Heart left ventricle (tissue), 16 donors: ENCODE measurements around the gene TNNC1. TPM values are rescaled to one million over a fixed set of nuclear protein-coding genes. Genes with fewer than 3 reads are reported as not detected.

Experiments
- ATAC-seq, 4 donors: fragments of 200-7000 bp; cut with Tn5 transposase; one replicate each; pipeline ENCODE4 v1.9.1; 2020 to 2022; ENCODE audit warnings: moderate library complexity in 4 of 4, mild to moderate bottlenecking in 3 of 4, moderate number of reproducible peaks in 1 of 4
- DNase-seq, 5 donors: peaks; one replicate each; pipeline ENCODE4 v3.0.0-alpha.2; 2020
- H3K27ac ChIP-seq, 12 donors: fragments of 200-600 bp; sonication (generic) in 4 of 12; one replicate each; pipeline versions ENCODE4 v1.5.0 to v1.8.0; 2016 to 2022; ENCODE audit warnings: mild to moderate bottlenecking in 2 of 12
- H3K27me3 ChIP-seq, 9 donors: fragments of 200-600 bp; sonication (generic) in 2 of 9; one replicate each; pipeline versions ENCODE4 v1.5.1 to v1.8.0; 2016 to 2022; ENCODE audit warnings: mild to moderate bottlenecking in 3 of 9
- H3K36me3 ChIP-seq, 9 donors: fragments of 200-600 bp; sonication (generic) in 2 of 9; one replicate each; pipeline versions ENCODE4 v1.5.0 to v1.8.0; 2018 to 2022; ENCODE audit warnings: mild to moderate bottlenecking in 2 of 9
- H3K4me1 ChIP-seq, 12 donors: fragments of 200-600 bp; sonication (generic) in 4 of 12; one replicate each; pipeline versions ENCODE4 v1.5.0 to v1.8.0; 2016 to 2022; ENCODE audit warnings: mild to moderate bottlenecking in 3 of 12
- H3K4me3 ChIP-seq, 12 donors: fragments of 200-600 bp; sonication (generic) in 4 of 12; one replicate each; pipeline versions ENCODE4 v1.5.0 to v1.8.0; 2017 to 2022; ENCODE audit warnings: mild to moderate bottlenecking in 9 of 12, moderate library complexity in 4 of 12
- H3K9me3 ChIP-seq, 12 donors: fragments of 200-600 bp; sonication (generic) in 4 of 12; one replicate each; pipeline versions ENCODE4 v1.5.0 to v1.8.0; 2016 to 2022; ENCODE audit warnings: mild to moderate bottlenecking in 1 of 12
- CTCF ChIP-seq, 12 donors: fragments of 200-600 bp; sonication (generic) in 4 of 12; IDR thresholded peaks; one replicate each; pipeline versions ENCODE4 v1.5.0 to v1.8.0; 2018 to 2022; ENCODE audit warnings: antibody characterized with exemption in 12 of 12, mild to moderate bottlenecking in 5 of 12
- POLR2A ChIP-seq, 2 donors: fragments of 450-650 bp; IDR thresholded peaks; one replicate each; pipeline ENCODE4 v1.6.1; 2017; ENCODE audit warnings: antibody characterized with exemption in 2 of 2, mild to moderate bottlenecking in 2 of 2, moderate library complexity in 2 of 2
- WGBS, 4 donors: extraction: QIAGEN DNeasy Blood & Tissue Kit in 2 of 4; methylation state at CpG; one replicate each; pipeline versions ENCODE4 v1.1.5 to v1.1.7; 2013 to 2018; 5-methylcytosine and 5-hydroxymethylcytosine counted together
- intact Hi-C, 10 donors: fragments of 100-400 bp; cut with DNase I; formaldehyde crosslinking; loops; one replicate each; pipeline versions ENCODE4 v1.11.1 to v1.14.2; 2022
- polyA plus RNA-seq, 2 donors: library from polyadenylated mRNA; stranded (reverse); fragments of 200-250 nt; gene quantifications; one replicate each; pipeline ENCODE4 v1.2.3, GENCODE V29; 2013
- total RNA-seq, 9 donors: library from RNA; depleted of rRNA in 2 of 9; stranded (reverse); fragments of >200 nt in 2 of 9; fragmentation: NEBNext Ultra II Directional in 3 of 9; extraction: Animal tissue kit (Norgen Biotek cat#: 25700) in 3 of 9; gene quantifications; one replicate each; pipeline versions ENCODE4 v1.1.0 to v1.2.4, GENCODE V29; 2016 to 2023
- donor health status: ischemic (EF 13 %, LVEDD 7.1; RV severe dilation, severe dysfunction).
- donor health status: healthy with polysubstance abuse.
- donor health status: DM: no; HTN: yes; CAD: no.
- donor health status: DM: no; HTN: no; CAD: no.
- donor health status: ischemic (EF 25% LVEDD 6.9; RV normal size, moderate dysfunction).
- donor health status: ischemic (EF 25% LVEDD 5.7; RV mildly dilated, moderate dysfunction).
- donor health status: healthy.
- donor health status: DM: yes; HTN: yes; CAD: no.
- donor health status: ischemic (EF 35%, LVEDD 5.7; RV mildly dilated, moderate dysfunction).
- donor health status: nonischemic (EF 11% LVEDD 7.7; RV severe dilation, severe dysfunction).
- donor health status: DM: yes; HTN: yes; CAD: no.
- donor health status: PGD.
- donor health status: ischemic (EF 29% LVEDD 5.4; RV normal size, mild dysfunction).
- donor health status: nonischemic (EF 23%, LVEDD 6.1; RV moderate dilation, normal function).

Gene TNNC1
- total and polyA plus RNA-seq, 11 donors = 4,301 to 20,003 (median 8,364) TPM

GRCh38 chr3:52470920-52471319 lies 17.1 kb upstream of the TNNC1 start:
- no peaks in the 10 kb centered on the region for H3K9me3 ChIP-seq
- H3K4me1 ChIP-seq = peaks cover 0 to 57% (median 29%) of the 10 kb centered on the region in 12 donors
- ATAC-seq = no peak
- peak overlapping the region in 3 of 12 donors; percentile 18 to 60 (median 50) for H3K27ac ChIP-seq
- intact Hi-C loops = loop anchor here in 7 of 10 donors (5.0 to 10.0 kb wide), 3 partner anchors 66 to 214 kb away; partner anchors contain the start of genes GNL3 (in 4 of the 7), PBRM1 (in 4 of the 7) and UQCC5 (in 4 of the 7)
- H3K27me3 ChIP-seq = no peaks in the 10 kb centered on the region
- H3K4me3 ChIP-seq = no peak overlapping the region
- TF ChIP-seq CTCF (IDR thresholded peaks at IDR 0.05) (no peak), POLR2A (IDR thresholded peaks at IDR 0.05) (no peak)
- 90 to 99% (median 94%) methylated on average over 4 of the region's 4 CpGs for WGBS, 4 donors
- peak in 1 of 5 donors; percentile 55 for DNase-seq
- H3K36me3 ChIP-seq = peaks cover 0 to 74% (median 52%) of the 10 kb centered on the region in 9 donors

- intact Hi-C loops = loop anchor here in 1 of 10 donors (5.0 kb wide), 1 partner anchor 218 kb away; the partner anchor contains the start of genes GNL3 and PBRM1
- ATAC-seq = peak in 1 of 4 donors; percentile 12
Observed at GRCh38 chr3:52469001-52469400, 15.2 kb upstream of the TNNC1 start.

GRCh38 chr3:52468336-52468735 lies 14.5 kb upstream of the TNNC1 start:
- Histone ChIP-seq H3K27ac (peak overlapping the region in 6 of 12 donors; percentile 12 to 37 (median 26)), H3K36me3 (peaks cover 0 to 72% (median 53%) of the 10 kb centered on the region in 9 donors), H3K4me3 (no peak overlapping the region), H3K9me3 (no peaks in the 10 kb centered on the region), H3K4me1 (peaks cover 0 to 52% (median 29%) of the 10 kb centered on the region in 12 donors), H3K27me3 (no peaks in the 10 kb centered on the region)
- 28 to 41% (median 38%) methylated on average over 9 of the region's 9 CpGs for WGBS, 4 donors
- no peak for TF ChIP-seq POLR2A (IDR thresholded peaks at IDR 0.05)
- ATAC-seq (peak in 3 of 4 donors; percentile 14 to 58 (median 50)), DNase-seq (peak in 2 of 5 donors; percentile 22 to 32)
- intact Hi-C loops = loop anchor here in 1 of 10 donors (5.0 kb wide), 1 partner anchor 219 kb away; the partner anchor contains the start of genes GNL3 and PBRM1

More at GRCh38 chr3:52469001-52469400, 15.2 kb upstream of the TNNC1 start:
- H3K27ac ChIP-seq = peak overlapping the region in 2 of 12 donors; percentile 4 to 37
- TF ChIP-seq POLR2A (IDR thresholded peaks at IDR 0.05) (no peak), CTCF (IDR thresholded peaks at IDR 0.05) (no peak)
- peaks cover 0 to 75% (median 53%) of the 10 kb centered on the region in 9 donors for H3K36me3 ChIP-seq
- H3K27me3 ChIP-seq = no peaks in the 10 kb centered on the region
- DNase-seq = no peak
- WGBS, 4 donors = 64 to 84% (median 78%) methylated on average over 5 of the region's 5 CpGs
- H3K9me3 ChIP-seq = no peaks in the 10 kb centered on the region
- H3K4me3 ChIP-seq = no peak overlapping the region
- H3K4me1 ChIP-seq = peaks cover 0 to 52% (median 29%) of the 10 kb centered on the region in 12 donors

GRCh38 chr3:52463416-52463815 lies 9.6 kb upstream of the TNNC1 start:
- Histone ChIP-seq H3K27ac (no peak overlapping the region), H3K4me3 (no peak overlapping the region), H3K36me3 (peaks cover 0 to 87% (median 73%) of the 10 kb centered on the region in 9 donors), H3K4me1 (peaks cover 0 to 9% (median 5%) of the 10 kb centered on the region in 12 donors), H3K9me3 (no peaks in the 10 kb centered on the region), H3K27me3 (no peaks in the 10 kb centered on the region)
- DNase-seq = no peak
- WGBS, 4 donors = 87 to 96% (median 92%) methylated on average over 5 of the region's 5 CpGs
- ATAC-seq = no peak
- intact Hi-C loops = no loop called here
- TF ChIP-seq CTCF (IDR thresholded peaks at IDR 0.05) (no peak), POLR2A (IDR thresholded peaks at IDR 0.05) (no peak)
